HG03196 (cell line): ENCODE measurements around the gene TTC38.
"Not testable (repeated sequence)": the region's sequence is repeated elsewhere in the genome, so short reads cannot be mapped to it uniquely, and the experiment has no call there.

Source experiments
- ATAC-seq: cut with Tn5 transposase; IDR thresholded peaks from one replicate; pipeline ENCODE4 v1.9.1; 2021; ENCODE audit not compliant: unreplicated experiment

The TTC38 gene

GRCh38 chr22:46295277-46295971, 27.6 kb downstream of the TTC38 start:
- no peak for ATAC-seq

GRCh38 chr22:46296257-46297150, 28.7 kb downstream of the TTC38 start, which contains the start of gene GTSE1:
Gene GTSE1, plus strand, starts transcription at chr22:46296870. Its CDS starts 531 bp downstream, at chr22:46297401.
- ATAC-seq = peak; percentile 88

DNA sequence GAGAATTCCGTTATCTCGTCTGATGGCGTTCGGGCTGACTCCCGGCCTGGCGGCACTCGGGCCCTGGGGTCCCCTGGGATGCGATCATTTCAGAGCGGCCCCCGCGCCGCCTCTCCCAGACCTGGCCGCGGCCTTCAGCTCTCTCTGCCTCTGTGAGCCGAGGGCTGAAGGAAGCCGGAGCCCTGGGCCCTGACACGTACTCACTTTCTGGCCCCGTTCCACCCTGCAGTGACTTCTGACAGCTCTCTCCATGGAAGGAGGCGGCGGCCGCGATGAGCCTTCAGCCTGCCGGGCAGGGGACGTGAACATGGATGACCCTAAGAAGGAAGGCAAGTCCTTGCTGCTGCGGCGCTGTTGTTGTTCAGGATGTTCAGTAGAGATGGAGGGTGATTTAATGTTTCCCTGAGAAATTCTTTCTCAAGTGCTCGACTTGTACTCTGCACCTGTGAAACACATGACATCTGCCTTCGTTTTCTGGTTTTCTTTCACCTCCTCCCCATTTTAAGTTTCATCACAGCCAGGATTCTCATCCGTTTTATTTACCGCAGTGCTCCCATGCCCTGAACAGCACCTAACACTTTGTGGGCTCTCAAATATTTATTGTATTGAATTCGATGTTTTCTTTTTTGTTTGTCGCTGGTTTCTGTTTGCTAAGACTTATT, 29.5 kb downstream of the TTC38 start:
- peak; percentile 19 for ATAC-seq

DNA sequence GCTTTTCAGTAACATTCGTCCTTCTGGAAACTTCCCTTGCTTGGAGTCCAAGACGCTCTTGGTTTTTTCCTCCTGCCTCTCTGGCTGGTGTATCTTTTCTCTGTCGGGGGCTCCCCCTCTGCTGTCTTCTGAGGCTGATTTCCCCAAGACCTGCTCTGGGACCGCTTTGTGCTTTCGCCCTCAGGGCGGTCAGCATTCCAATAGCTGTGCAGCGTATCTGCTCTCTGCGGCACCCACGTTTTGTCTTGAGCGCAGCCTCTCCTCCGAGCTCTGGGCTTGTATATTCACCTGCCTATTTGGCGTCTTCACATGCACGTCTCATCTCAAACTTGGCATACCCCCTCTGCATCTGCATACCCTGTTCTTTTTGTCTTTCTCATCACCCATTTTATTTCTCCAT, 31.3 kb downstream of the TTC38 start:
- no peak for ATAC-seq

DNA sequence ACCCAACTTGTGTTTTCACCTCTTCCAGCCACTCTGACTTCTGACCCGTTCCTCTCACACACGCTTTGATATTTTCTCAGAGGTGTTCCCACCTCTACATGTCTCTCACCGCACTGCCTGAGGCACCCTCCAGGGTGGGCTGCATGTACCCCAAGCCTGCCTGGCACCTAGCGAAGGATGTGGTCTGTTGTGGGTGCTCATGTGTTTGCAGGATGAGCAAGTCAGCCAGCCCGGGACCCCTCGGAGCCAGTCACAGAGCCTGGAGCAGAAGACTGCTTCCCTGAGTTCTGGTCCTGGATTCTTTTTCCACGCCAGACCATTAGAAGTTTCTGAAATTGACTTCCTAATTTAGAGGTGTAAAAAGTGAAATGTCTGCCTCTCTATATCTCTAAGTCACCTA, 32.7 kb downstream of the TTC38 start:
- no peak for ATAC-seq

GRCh38 chr22:46303347-46303965, 35.6 kb downstream of the TTC38 start:
- ATAC-seq = no peak

DNA sequence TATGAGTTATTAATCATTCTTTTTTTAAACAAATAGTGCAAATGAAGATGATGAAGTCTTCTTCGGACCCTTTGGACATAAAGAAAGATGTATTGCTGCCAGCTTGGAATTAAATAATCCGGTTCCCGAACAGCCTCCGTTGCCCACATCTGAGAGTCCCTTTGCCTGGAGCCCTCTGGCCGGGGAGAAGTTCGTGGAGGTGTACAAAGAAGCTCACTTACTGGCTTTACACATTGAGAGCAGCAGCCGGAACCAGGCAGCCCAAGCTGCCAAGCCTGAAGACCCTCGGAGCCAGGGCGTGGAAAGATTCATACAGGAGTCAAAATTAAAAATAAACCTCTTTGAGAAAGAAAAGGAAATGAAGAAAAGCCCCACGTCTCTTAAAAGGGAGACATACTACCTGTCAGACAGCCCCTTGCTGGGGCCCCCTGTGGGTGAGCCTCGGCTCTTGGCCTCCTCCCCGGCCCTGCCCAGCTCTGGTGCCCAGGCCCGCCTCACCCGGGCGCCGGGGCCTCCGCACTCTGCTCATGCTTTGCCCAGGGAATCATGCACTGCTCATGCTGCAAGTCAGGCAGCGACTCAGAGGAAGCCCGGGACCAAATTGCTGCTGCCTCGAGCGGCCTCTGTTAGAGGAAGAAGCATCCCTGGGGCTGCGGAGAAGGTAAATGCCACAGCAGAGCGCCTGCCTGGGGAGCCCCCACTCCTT, 40.6 kb downstream of the TTC38 start:
- no peak for ATAC-seq

DNA sequence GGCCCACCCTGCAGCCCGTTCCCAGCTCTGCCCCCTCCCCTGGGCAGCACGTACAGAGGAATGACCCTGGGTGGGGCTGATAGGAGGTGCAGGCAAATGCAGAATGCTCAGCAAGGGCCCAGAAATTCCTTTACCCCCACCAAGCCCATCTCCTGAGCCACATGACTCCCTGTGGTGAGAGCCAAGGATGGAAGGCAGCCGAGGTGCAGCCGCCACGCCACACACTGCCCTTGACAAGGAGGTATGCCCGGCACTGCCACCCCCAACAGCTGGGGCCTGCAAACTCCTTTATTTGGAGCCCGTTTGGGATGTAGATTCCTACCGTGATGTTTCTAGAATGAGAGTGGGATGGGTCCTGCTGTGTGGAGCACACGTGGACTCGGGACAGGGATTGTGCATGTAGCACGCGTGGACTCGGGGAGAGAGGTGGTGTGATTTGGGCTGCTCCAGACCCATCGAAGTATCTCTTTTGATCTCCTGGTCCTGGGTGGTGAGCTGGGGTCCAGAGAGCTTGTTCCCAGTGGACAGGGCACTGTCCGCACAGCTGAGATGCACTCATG, 41.8 kb downstream of the TTC38 start:
- no peak for ATAC-seq

DNA sequence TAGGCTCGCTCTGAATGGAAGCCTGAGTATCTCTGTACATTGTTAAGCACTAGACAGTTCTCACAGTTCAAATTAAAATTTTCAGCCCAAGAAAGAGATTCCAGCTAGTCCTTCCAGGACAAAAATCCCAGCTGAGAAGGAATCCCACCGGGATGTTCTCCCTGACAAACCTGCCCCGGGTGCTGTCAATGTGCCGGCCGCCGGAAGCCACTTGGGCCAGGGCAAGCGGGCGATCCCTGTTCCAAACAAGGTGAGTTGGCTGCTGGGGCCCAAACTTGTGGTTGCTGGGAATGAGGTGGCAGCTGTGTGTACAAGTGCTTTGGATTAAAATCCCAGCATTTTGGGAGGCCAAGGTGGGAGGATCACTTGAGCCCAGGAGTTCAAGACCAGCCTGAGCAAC, 44.2 kb downstream of the TTC38 start:
- no peak for ATAC-seq

DNA sequence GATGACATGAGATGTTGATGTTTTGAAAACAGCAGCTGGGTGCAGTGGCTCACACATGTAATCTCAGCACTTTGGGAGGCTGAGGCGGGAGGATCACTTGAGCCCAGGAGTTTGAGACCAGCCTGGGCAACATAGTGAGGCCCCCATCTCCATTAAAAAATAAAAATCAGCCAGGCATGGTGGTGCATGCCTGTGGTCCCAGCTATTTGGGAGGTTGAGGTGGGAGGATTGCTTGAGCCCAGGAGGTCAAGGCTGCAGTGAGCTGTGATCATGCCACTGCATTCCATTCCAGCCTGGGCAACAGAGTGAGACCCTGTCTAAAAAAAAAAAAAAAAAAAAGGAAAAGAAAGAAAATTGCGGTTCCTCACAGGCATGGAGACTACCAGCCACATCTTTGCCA, 45.0 kb downstream of the TTC38 start:
- not testable (repeated sequence) for ATAC-seq

GRCh38 chr22:46315976-46316375, 48.2 kb downstream of the TTC38 start:
- ATAC-seq = no peak

DNA sequence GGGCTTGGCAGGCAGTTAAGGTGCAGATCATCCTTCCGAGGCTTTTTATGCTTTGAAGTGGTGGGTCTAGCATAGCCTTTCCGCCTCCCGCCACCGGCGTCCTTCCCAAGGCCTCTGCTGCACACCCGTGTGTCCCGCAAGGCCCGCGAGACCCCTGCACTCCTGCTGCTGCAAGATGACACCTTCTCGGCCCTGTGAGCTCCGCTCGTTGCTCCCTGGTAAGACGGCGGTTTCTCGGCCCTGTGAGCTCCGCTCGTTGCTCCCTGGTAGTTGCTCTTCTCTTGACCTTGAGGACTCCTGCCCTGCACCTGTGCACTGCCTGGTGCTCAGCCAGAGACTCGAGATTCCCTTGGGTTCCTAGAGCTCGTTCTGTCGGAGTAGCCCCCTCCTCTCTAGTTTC, 49.8 kb downstream of the TTC38 start:
- ATAC-seq = no peak

DNA sequence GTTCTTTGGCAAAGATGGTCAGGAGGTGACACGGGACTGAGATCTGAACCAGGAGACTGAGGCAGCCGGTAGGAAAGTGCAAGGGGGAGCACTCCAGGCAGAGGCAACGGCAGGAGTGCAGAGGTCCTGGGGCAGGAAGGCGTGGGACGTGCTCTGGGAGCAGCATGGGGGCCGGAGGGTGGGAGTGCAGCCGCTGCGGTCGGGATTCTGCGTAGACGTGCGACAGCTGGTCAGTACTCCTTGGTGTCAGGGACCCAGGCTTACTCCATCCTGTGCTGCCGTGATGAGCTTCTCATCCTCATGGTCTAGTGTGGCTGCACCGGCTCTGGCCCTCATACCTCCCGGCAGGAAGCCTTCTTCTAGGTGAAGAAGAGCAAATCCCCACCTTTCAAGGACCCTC, 50.8 kb downstream of the TTC38 start:
- no peak for ATAC-seq

DNA sequence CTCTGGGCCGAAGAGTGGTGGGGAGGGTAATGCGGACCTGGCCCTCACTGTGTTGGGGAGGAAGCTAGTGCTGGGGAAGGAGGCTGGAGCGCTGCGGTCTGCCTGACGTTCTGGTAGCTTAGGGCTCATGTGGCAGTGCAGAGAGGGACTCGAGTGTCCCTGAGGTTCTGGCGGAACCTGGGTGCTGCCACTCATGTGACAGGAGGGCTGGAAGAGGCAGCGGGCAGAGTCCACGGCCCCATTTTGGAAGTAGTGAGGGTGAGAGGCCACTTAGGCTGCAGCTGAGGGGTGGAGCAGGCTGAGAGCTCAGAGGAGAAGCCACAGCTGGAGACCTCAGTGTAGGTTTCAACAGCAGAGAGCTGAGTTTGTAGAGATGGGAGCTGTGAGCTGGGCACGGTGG, 51.5 kb downstream of the TTC38 start:
- ATAC-seq = no peak

GRCh38 chr22:46320166-46320710, 52.4 kb downstream of the TTC38 start:
- ATAC-seq = no peak

DNA sequence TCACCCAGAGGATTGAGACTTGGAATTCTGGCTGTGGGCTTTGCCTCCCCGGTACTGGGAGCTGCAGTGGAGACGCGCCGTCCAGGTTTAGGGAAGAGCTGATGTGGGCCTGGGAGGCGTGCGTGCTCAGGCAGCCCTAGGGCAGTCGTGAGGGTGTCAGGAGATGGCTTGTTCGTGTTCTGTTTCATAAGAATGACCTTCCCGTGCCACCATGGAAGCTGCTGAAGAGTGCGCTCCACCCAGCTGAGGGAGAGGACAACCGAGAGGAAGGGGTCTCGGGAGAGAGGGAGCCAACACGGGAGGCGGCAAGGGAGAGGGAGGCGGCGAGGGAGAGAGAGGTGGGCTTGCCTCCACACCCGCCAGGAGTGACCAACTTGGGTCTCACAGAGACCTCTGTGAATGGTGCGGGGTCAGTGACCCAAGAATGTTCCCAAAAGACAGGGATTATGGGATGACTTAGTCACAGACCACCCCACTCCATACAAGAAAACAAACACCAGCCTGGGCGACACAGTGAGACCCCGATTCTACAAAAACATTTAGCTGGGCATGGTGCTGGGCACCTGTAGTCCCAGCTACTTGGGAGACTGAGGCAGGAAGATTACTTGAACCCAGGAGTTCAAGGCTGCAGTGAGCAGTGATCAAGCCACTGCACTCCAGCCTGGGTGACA, 53.0 kb downstream of the TTC38 start:
- no peak for ATAC-seq

DNA sequence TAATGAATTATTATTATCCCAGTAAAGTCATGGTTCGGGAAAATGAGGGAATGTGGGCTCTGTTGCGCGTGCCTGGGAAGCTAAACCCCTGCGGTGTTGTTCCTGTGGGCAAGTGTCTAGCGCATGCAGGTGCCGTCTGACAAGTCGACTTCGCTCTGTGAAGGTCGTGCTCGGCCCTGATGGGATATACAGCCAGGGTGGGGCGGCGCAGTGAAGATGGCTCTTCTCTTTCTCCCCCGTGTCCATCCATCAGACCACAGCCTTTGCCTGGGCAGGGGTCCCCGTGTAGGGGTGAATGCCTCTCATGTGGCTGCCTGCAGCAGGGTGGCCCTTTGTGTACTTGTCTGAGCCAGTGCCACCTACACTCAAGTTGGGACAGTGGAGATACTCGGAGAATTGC, 54.9 kb downstream of the TTC38 start:
- no peak for ATAC-seq

- no peak for ATAC-seq
Observed at GRCh38 chr22:46323162-46323561, 55.4 kb downstream of the TTC38 start.

- ATAC-seq = no peak
Observed at GRCh38 chr22:46326066-46326680, 58.4 kb downstream of the TTC38 start.
